ENCODE results near the gene VPS11. TPM values are rescaled to one million over a fixed set of nuclear protein-coding genes. Genes with fewer than 3 reads are reported as not detected.

Gene VPS11
- total RNA-seq, 1 donor from 2014 or later, result 10.4 TPM

- Histone ChIP-seq H3K79me2 (ENCODE audit: low read depth) (peaks cover 39% of the 10 kb centered on the region), H3K4me2 (no peak overlapping the region), H4K20me1 (ENCODE audit: low read depth) (peaks cover 10% of the 10 kb centered on the region), H3K27ac (no peak overlapping the region), H3F3A (ENCODE audit: low read depth) (peaks cover 4% of the 10 kb centered on the region), H2AFZ (replicated peaks) (no peak overlapping the region), H3K36me3 (no peaks in the 10 kb centered on the region), H3K27me3 (no peaks in the 10 kb centered on the region), H3K9me3 (ENCODE audit: low read depth) (no peaks in the 10 kb centered on the region), H3K4me3 (no peak overlapping the region), H3K4me1 (peaks cover 6% of the 10 kb centered on the region), H3K9ac (no peak overlapping the region)
- peaks cover 17% of the 10 kb centered on the region for H3K36me3 Mint-ChIP-seq
- H3K27me3 Mint-ChIP-seq (ENCODE audit: insufficient read depth, low read depth), result no peaks in the 10 kb centered on the region
- no peak for TF ChIP-seq CTCF (IDR thresholded peaks at IDR 0.05)
- TF ChIP-seq EZH2 (IDR thresholded peaks at IDR 0.05), result no peak
- TF ChIP-seq EZH2phosphoT487 (IDR thresholded peaks at IDR 0.05), result no peak
- H3K4me3 Mint-ChIP-seq, result no peak overlapping the region
- peaks cover 9% of the 10 kb centered on the region for H3K4me1 Mint-ChIP-seq
- H3K27ac Mint-ChIP-seq, result no peak overlapping the region
- DNase-seq (ENCODE audit: low spot score), result no peak
- H3K9me3 Mint-ChIP-seq, result no peaks in the 10 kb centered on the region
Observed at GRCh38 chr11:119126675-119127268, 59.2 kb downstream of the VPS11 start.

DNA sequence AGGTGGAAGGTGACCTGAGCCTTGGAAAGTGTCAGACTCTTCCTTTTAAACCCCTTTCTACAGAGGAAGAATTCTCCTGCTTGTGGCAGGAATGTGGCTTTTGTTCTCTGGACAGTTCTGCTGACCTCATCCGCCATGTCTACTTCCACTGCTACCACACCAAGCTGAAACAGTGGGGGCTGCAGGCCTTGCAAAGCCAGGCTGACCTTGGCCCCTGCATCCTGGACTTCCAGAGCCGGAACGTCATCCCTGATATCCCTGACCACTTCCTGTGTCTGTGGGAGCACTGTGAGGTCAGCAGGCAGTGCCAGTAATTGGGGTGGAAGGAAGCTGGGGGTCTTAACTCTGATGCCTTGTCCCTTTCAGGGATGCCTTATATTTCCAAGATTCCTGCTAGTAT is 63.0 kb downstream of the VPS11 start:
- H3K27me3 Mint-ChIP-seq (ENCODE audit: insufficient read depth, low read depth), result no peaks in the 10 kb centered on the region
- Histone ChIP-seq H3K36me3 (no peaks in the 10 kb centered on the region), H3F3A (ENCODE audit: low read depth) (peaks cover 4% of the 10 kb centered on the region), H3K4me1 (no peaks in the 10 kb centered on the region), H3K27me3 (no peaks in the 10 kb centered on the region), H3K4me3 (no peak overlapping the region), H4K20me1 (ENCODE audit: low read depth) (no peaks in the 10 kb centered on the region), H3K9ac (no peak overlapping the region), H3K27ac (no peak overlapping the region), H2AFZ (replicated peaks) (no peak overlapping the region), H3K4me2 (no peak overlapping the region), H3K9me3 (ENCODE audit: low read depth) (no peaks in the 10 kb centered on the region), H3K79me2 (ENCODE audit: low read depth) (peaks cover 3% of the 10 kb centered on the region)
- H3K9me3 Mint-ChIP-seq, result no peaks in the 10 kb centered on the region
- no peak overlapping the region for H3K27ac Mint-ChIP-seq
- no peak overlapping the region for H3K4me3 Mint-ChIP-seq
- no peaks in the 10 kb centered on the region for H3K4me1 Mint-ChIP-seq
- TF ChIP-seq CTCF (IDR thresholded peaks at IDR 0.05) (no peak), EZH2 (IDR thresholded peaks at IDR 0.05) (no peak), EZH2phosphoT487 (IDR thresholded peaks at IDR 0.05) (no peak)
- H3K36me3 Mint-ChIP-seq, result peaks cover 24% of the 10 kb centered on the region
- DNase-seq (ENCODE audit: low spot score), result no peak

Small RNA genes lying within 50 kb of the gene (microRNA-seq; reads per million reads assigned to microRNA genes)
- gene MIR3656, result not detected

Other genes starting within 250 kb of the VPS11 start
- gene CXCR5, start 183.9 kb upstream of the VPS11 start, total RNA-seq (ENCODE audit: low replicate concordance), result not detected in 2 replicates
- 3.0 and 7.2 TPM in 2 replicates for gene BCL9L, start 141.9 kb upstream of the VPS11 start, total RNA-seq (ENCODE audit: low replicate concordance)
- gene UPK2, start 111.5 kb upstream of the VPS11 start, total RNA-seq (ENCODE audit: low replicate concordance), result 0.43 TPM in 1 of 2 replicates, not detected in the other
- gene FOXR1, start 96.1 kb upstream of the VPS11 start, total RNA-seq (ENCODE audit: low replicate concordance), result not detected in 2 replicates
- gene CENATAC, start 69.7 kb upstream of the VPS11 start, total RNA-seq (ENCODE audit: low replicate concordance), result 42.9 and 46.4 TPM in 2 replicates
- gene RPS25, start 49.5 kb upstream of the VPS11 start, total RNA-seq (ENCODE audit: low replicate concordance), result 2,482 and 2,538 TPM in 2 replicates
- gene TRAPPC4, start 49.1 kb upstream of the VPS11 start, total RNA-seq (ENCODE audit: low replicate concordance), result 53.5 and 59.5 TPM in 2 replicates
- 55.2 and 89.0 TPM in 2 replicates for gene SLC37A4, start 36.9 kb upstream of the VPS11 start, total RNA-seq (ENCODE audit: low replicate concordance)
- 129 and 203 TPM in 2 replicates for gene HYOU1, start 10.6 kb upstream of the VPS11 start, total RNA-seq (ENCODE audit: low replicate concordance)
- gene HMBS, start 17.1 kb downstream of the VPS11 start, total RNA-seq (ENCODE audit: low replicate concordance), result 30.0 and 31.1 TPM in 2 replicates
- 13.4 and 24.3 TPM in 2 replicates for gene DPAGT1, start 34.0 kb downstream of the VPS11 start, total RNA-seq (ENCODE audit: low replicate concordance)
- gene C2CD2L, start 39.5 kb downstream of the VPS11 start, total RNA-seq (ENCODE audit: low replicate concordance), result 1.5 and 3.7 TPM in 2 replicates
- gene HINFP, start 53.8 kb downstream of the VPS11 start, total RNA-seq (ENCODE audit: low replicate concordance), result 32.5 and 47.3 TPM in 2 replicates
- gene ABCG4, start 81.2 kb downstream of the VPS11 start, total RNA-seq (ENCODE audit: low replicate concordance), result 0.24 and 0.65 TPM in 2 replicates
- gene NLRX1, start 100.9 kb downstream of the VPS11 start, total RNA-seq (ENCODE audit: low replicate concordance), result 10.2 and 34.8 TPM in 2 replicates
- gene NHERF4, start 117.7 kb downstream of the VPS11 start, total RNA-seq (ENCODE audit: low replicate concordance), result 0.12 TPM in 1 of 2 replicates, not detected in the other
- gene CBL, start 138.5 kb downstream of the VPS11 start, total RNA-seq (ENCODE audit: low replicate concordance), result 20.7 and 20.8 TPM in 2 replicates
- 23.3 and 28.2 TPM in 2 replicates for gene MCAM, start 249.3 kb downstream of the VPS11 start, total RNA-seq (ENCODE audit: low replicate concordance)

Data from neural progenitor cell (in vitro differentiated cells).